Neural progenitor cell (in vitro differentiated cells): ENCODE data around the gene KRT78. TPM values are rescaled to one million over a fixed set of nuclear protein-coding genes. Genes with fewer than 3 reads are reported as not detected.
"Not testable (repeated sequence)": the region's sequence is repeated elsewhere in the genome, so short reads cannot be mapped to it uniquely, and the experiment has no call there.

Experiments used
- DNase-seq: peaks from one replicate; pipeline ENCODE4 v3.0.0-alpha.2; 2016; ENCODE audit warnings: low spot score
- H2AFZ ChIP-seq: fragments of 200-600 bp; sonication (generic); replicated peaks from 2 replicates; pipeline ENCODE4 v1.6.1; 2016; ENCODE audit warnings: antibody characterized with exemption
- H3F3A ChIP-seq: fragments of 200-600 bp; sonication (generic); 2 replicates; pipeline ENCODE4 v1.6.1; 2016; ENCODE audit warnings: antibody characterized with exemption, low read depth
- H3K27ac ChIP-seq: fragments of 200-600 bp; sonication (generic); 2 replicates; pipeline ENCODE4 v1.5.1; 2016; ENCODE audit warnings: mild to moderate bottlenecking
- H3K27me3 ChIP-seq: fragments of 200-600 bp; sonication (generic); 2 replicates; pipeline ENCODE4 v1.6.1; 2016; ENCODE audit warnings: mild to moderate bottlenecking, moderate library complexity
- H3K36me3 ChIP-seq: fragments of 200-600 bp; sonication (generic); 2 replicates; pipeline ENCODE4 v1.5.1; 2016
- H3K4me1 ChIP-seq: fragments of 200-600 bp; sonication (generic); 2 replicates; pipeline ENCODE4 v1.6.1; 2016; ENCODE audit warnings: mixed run types
- H3K4me2 ChIP-seq: fragments of 200-600 bp; sonication (generic); 2 replicates; pipeline ENCODE4 v1.6.1; 2016
- H3K4me3 ChIP-seq: fragments of 200-600 bp; sonication (generic); 2 replicates; pipeline ENCODE4 v1.5.1; 2016
- H3K79me2 ChIP-seq: fragments of 200-600 bp; sonication (generic); 2 replicates; pipeline ENCODE4 v1.6.1; 2016; ENCODE audit warnings: low read depth
- H3K9ac ChIP-seq: fragments of 200-600 bp; sonication (generic); 2 replicates; pipeline ENCODE4 v1.6.1; 2016
- H3K9me3 ChIP-seq: fragments of 200-600 bp; sonication (generic); 2 replicates; pipeline ENCODE4 v1.5.1; 2016; ENCODE audit warnings: low read depth
- H4K20me1 ChIP-seq: fragments of 200-600 bp; sonication (generic); 2 replicates; pipeline ENCODE4 v1.6.1; 2016; ENCODE audit warnings: low read depth
- H3K27ac Mint-ChIP-seq: 3 replicates; pipeline ENCODE4 v1.8.0; 2021; ENCODE audit warnings: mixed read lengths
- H3K27me3 Mint-ChIP-seq: 2 replicates; pipeline ENCODE4 v1.8.0; 2022; ENCODE audit warnings: low read depth, mild to moderate bottlenecking, inconsistent platforms, moderate library complexity, mixed read lengths; ENCODE audit not compliant: insufficient read depth
- H3K36me3 Mint-ChIP-seq: 3 replicates; pipeline ENCODE4 v1.8.0; 2021; ENCODE audit warnings: mixed read lengths
- H3K4me1 Mint-ChIP-seq: 3 replicates; pipeline ENCODE4 v1.8.0; 2021; ENCODE audit warnings: mixed read lengths
- H3K4me3 Mint-ChIP-seq: 3 replicates; pipeline ENCODE4 v1.8.0; 2021; ENCODE audit warnings: mild to moderate bottlenecking, moderate library complexity, mixed read lengths
- H3K9me3 Mint-ChIP-seq: 3 replicates; pipeline ENCODE4 v1.8.0; 2020; ENCODE audit warnings: mixed read lengths
- EZH2 ChIP-seq: fragments of 200-600 bp; sonication (generic); IDR thresholded peaks from 2 replicates; pipeline ENCODE4 v1.6.1; 2017; ENCODE audit warnings: antibody characterized with exemption, mild to moderate bottlenecking, moderate library complexity
- EZH2phosphoT487 ChIP-seq: fragments of 200-600 bp; sonication (generic); IDR thresholded peaks from 2 replicates; pipeline ENCODE4 v1.6.1; 2017; ENCODE audit warnings: antibody characterized with exemption
- total RNA-seq: library from RNA; depleted of rRNA; stranded (reverse); fragments of >200 nt; gene quantifications from 2 replicates; pipeline ENCODE4 v1.2.3, GENCODE V29; 2015; ENCODE audit warnings: low replicate concordance
- TF ChIP-seq, protein P1 (sequence below): fragments of 200-600 bp; sonication (generic); IDR thresholded peaks from 2 replicates; pipeline ENCODE4 v1.5.1; 2017; ENCODE audit warnings: antibody characterized with exemption, mild to moderate bottlenecking

KRT78 gene
- total RNA-seq, 1 donor from 2014 or later, result not detected

DNA sequence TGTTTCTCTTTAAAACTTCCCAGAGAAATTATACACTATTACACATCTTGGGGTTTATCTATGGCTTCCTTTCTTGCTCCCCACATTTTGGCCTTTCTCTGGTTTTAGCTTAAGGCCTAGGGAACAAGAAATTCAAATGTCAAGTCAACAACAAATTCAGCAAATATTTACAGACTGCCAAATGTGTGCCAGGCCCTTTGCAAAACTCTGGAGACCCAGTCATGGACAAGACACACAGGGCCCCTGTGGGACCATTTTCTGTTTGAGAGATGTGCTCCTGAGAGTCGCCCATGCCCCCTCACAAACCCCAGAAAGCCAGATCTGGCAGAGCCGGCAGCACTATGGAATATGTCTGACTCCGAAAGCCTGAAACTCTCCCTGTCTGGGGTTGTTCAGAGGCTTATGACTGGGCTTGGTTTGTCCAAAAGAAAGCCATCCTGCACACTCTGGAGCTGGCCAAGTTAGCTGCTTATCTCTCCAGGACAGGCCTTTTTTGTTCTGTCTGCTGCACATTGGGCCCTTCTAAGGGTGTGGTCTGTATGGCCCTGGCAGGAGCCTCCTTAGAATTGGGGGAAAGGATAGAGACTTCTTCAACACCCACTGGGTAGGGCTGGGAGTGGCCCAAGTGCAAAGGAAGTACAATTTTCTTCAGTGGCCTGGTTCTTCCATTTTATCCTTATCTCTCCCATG lies 51.8 kb downstream of the KRT78 start:
- Histone ChIP-seq H3K27me3 (no peaks in the 10 kb centered on the region), H3K4me3 (no peak overlapping the region), H3K9me3 (no peaks in the 10 kb centered on the region), H3F3A (no peaks in the 10 kb centered on the region), H3K27ac (no peak overlapping the region), H4K20me1 (no peaks in the 10 kb centered on the region), H3K79me2 (no peaks in the 10 kb centered on the region), H3K9ac (no peak overlapping the region), H3K36me3 (no peaks in the 10 kb centered on the region), H3K4me1 (no peaks in the 10 kb centered on the region), H3K4me2 (no peak overlapping the region), H2AFZ (no peak overlapping the region)
- no peaks in the 10 kb centered on the region for H3K9me3 Mint-ChIP-seq
- DNase-seq, result no peak
- H3K4me3 Mint-ChIP-seq, result no peak overlapping the region
- H3K27me3 Mint-ChIP-seq, result peaks cover 11% of the 10 kb centered on the region
- no peaks in the 10 kb centered on the region for H3K4me1 Mint-ChIP-seq
- no peak overlapping the region for H3K27ac Mint-ChIP-seq
- H3K36me3 Mint-ChIP-seq, result no peaks in the 10 kb centered on the region
- TF ChIP-seq, protein P1, sequence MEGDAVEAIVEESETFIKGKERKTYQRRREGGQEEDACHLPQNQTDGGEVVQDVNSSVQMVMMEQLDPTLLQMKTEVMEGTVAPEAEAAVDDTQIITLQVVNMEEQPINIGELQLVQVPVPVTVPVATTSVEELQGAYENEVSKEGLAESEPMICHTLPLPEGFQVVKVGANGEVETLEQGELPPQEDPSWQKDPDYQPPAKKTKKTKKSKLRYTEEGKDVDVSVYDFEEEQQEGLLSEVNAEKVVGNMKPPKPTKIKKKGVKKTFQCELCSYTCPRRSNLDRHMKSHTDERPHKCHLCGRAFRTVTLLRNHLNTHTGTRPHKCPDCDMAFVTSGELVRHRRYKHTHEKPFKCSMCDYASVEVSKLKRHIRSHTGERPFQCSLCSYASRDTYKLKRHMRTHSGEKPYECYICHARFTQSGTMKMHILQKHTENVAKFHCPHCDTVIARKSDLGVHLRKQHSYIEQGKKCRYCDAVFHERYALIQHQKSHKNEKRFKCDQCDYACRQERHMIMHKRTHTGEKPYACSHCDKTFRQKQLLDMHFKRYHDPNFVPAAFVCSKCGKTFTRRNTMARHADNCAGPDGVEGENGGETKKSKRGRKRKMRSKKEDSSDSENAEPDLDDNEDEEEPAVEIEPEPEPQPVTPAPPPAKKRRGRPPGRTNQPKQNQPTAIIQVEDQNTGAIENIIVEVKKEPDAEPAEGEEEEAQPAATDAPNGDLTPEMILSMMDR, result no peak
- TF ChIP-seq EZH2phosphoT487 (no peak), EZH2 (no peak)

DNA sequence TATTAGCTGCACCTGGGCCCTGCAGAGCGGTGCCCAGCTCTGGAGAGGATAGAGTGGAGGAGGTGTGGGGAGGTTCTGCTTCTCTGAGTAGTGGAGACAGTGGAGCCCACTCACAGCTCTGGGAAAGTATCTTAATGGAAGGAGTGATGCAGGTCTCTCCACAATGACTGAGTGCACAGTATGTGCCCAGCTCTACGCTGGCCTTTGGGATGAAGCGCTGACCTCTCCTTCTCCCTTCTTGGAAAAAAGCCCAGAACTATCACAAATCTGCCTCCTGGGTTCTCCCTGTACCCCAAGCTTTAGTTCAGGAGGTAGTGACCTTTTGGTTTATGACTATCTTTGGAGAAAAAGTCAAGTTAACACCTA lies 52.4 kb downstream of the KRT78 start:
- no peak overlapping the region for H3K27ac ChIP-seq
- no peak overlapping the region for H3K4me3 ChIP-seq
- no peaks in the 10 kb centered on the region for H3K4me1 ChIP-seq
- no peak overlapping the region for H3K4me2 ChIP-seq
- peaks cover 10% of the 10 kb centered on the region for H3K27me3 Mint-ChIP-seq
- H3K9me3 Mint-ChIP-seq, result no peaks in the 10 kb centered on the region
- H3K9me3 ChIP-seq, result no peaks in the 10 kb centered on the region
- H3K27me3 ChIP-seq, result no peaks in the 10 kb centered on the region
- H4K20me1 ChIP-seq, result no peaks in the 10 kb centered on the region
- no peak overlapping the region for H3K4me3 Mint-ChIP-seq
- TF ChIP-seq, protein P1, result no peak
- TF ChIP-seq EZH2, result no peak
- TF ChIP-seq EZH2phosphoT487, result no peak
- no peaks in the 10 kb centered on the region for H3K79me2 ChIP-seq
- H2AFZ ChIP-seq, result no peak overlapping the region
- H3K36me3 ChIP-seq, result no peaks in the 10 kb centered on the region
- H3K4me1 Mint-ChIP-seq, result no peaks in the 10 kb centered on the region
- H3K36me3 Mint-ChIP-seq, result no peaks in the 10 kb centered on the region
- H3K9ac ChIP-seq, result no peak overlapping the region
- no peak overlapping the region for H3K27ac Mint-ChIP-seq
- no peaks in the 10 kb centered on the region for H3F3A ChIP-seq
- DNase-seq, result no peak

GRCh38 chr12:52795694-52796428 lies 52.9 kb downstream of the KRT78 start, which contains the start of gene KRT3:
Gene KRT3 (minus strand): TSS chr12:52796117. CDS start chr12:52796042, 75 bp downstream.
- H3K36me3 Mint-ChIP-seq, result no peaks in the 10 kb centered on the region
- H3K9ac ChIP-seq, result no peak within 1 kb of the TSS
- no peak within 1 kb of the TSS for H3K4me3 Mint-ChIP-seq
- no peak within 1 kb of the TSS for H3K4me2 ChIP-seq
- peaks cover 10% of the 10 kb centered on the region for H3K27me3 Mint-ChIP-seq
- H3K27ac Mint-ChIP-seq, result no peak within 1 kb of the TSS
- no peaks in the 10 kb centered on the region for H3K79me2 ChIP-seq
- H3K4me1 Mint-ChIP-seq, result no peaks in the 10 kb centered on the region
- no peak within 1 kb of the TSS for H2AFZ ChIP-seq
- TF ChIP-seq EZH2, result no peak
- TF ChIP-seq, protein P1, result no peak
- no peak for TF ChIP-seq EZH2phosphoT487
- no peak for DNase-seq
- H3K4me3 ChIP-seq, result no peak within 1 kb of the TSS
- no peaks in the 10 kb centered on the region for H3K36me3 ChIP-seq
- H3K27me3 ChIP-seq, result no peaks in the 10 kb centered on the region
- H3K4me1 ChIP-seq, result no peaks in the 10 kb centered on the region
- H3F3A ChIP-seq, result no peaks in the 10 kb centered on the region
- H3K27ac ChIP-seq, result no peak within 1 kb of the TSS
- H3K9me3 ChIP-seq, result no peaks in the 10 kb centered on the region
- H3K9me3 Mint-ChIP-seq, result no peaks in the 10 kb centered on the region
- H4K20me1 ChIP-seq, result no peaks in the 10 kb centered on the region

DNA sequence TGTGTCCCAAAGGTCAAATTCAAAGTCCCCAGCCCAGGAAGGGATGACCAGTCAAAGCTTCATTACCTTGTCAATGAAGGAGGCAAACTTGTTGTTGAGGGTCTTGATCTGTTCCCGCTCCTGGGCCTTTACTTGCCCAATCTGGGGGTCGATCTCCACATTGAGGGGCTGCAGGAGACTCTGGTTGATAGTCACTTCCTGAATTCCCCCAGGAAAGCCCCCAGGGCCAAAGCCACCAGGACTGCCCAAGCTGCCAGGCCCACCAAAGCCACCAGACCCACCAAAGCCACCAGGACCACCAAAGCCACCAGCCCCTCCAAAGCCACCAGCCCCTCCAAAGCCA lies 53.5 kb downstream of the KRT78 start:
- not testable (repeated sequence) for H3K79me2 ChIP-seq, H3K4me1 ChIP-seq, H3K9me3 Mint-ChIP-seq, H3K4me3 Mint-ChIP-seq, H4K20me1 ChIP-seq, H3K9ac ChIP-seq, H3K27ac ChIP-seq, H3K4me1 Mint-ChIP-seq, H3K4me3 ChIP-seq, H3K27me3 ChIP-seq, H3K4me2 ChIP-seq, H3F3A ChIP-seq, H2AFZ ChIP-seq, DNase-seq, H3K9me3 ChIP-seq, H3K36me3 Mint-ChIP-seq, H3K27ac Mint-ChIP-seq, H3K36me3 ChIP-seq, H3K27me3 Mint-ChIP-seq
